Endothelial cell of umbilical vein (primary cell): ENCODE data around the gene DLEC1. TPM values are rescaled to one million over a fixed set of nuclear protein-coding genes. Genes with fewer than 3 reads are reported as not detected.
"Not testable (repeated sequence)": the region's sequence is repeated elsewhere in the genome, so short reads cannot be mapped to it uniquely, and the experiment has no call there.

Experiments
- BruUV-seq: library from RNA; stranded (reverse); fragments of 400-500 nt; replicated peaks from 2 replicates; lab custom pipeline; 2021; lab: Mats Ljungman, UMichigan
- CTCF ChIA-PET: fragments of 300-600, 350-600 bp; sonication (Branson Sonifier 250); formaldehyde crosslinking; loops from one replicate; lab custom pipeline; 2021; ENCODE audit warnings: antibody characterized with exemption, inconsistent platforms; lab: Charles Lee
- POLR2A ChIA-PET: fragments of 300-600, 350-600 bp; sonication (Branson Sonifier 250); formaldehyde crosslinking; loops from one replicate; lab custom pipeline; 2021; ENCODE audit warnings: antibody characterized with exemption, inconsistent platforms; lab: Charles Lee
- DNase-seq: peaks from one replicate; pipeline ENCODE4 v3.0.0-alpha.2; 2011; ENCODE audit warnings: low read depth, low spot score
- FAIRE-seq: peaks from 2 replicates; lab custom pipeline; 2011; peaks lifted over from hg19 to GRCh38; lab: Jason Lieb, UNC
- H2AFZ ChIP-seq: 2 replicates; pipeline ENCODE4 v1.6.0; 2012; ENCODE audit warnings: low read depth, low read length, control low read depth, inconsistent platforms
- H3K27ac ChIP-seq: 2 replicates; pipeline ENCODE4 v1.5.1; 2011; ENCODE audit warnings: low read depth, mild to moderate bottlenecking, control low read depth, low read length, moderate library complexity; ENCODE audit not compliant: insufficient read depth
- H3K27me3 ChIP-seq, 2 experiments: 2 replicates each; pipeline versions ENCODE4 v1.6.0 to v1.6.1; 2011; ENCODE audit warnings: low read length in 2 of 2, mixed read lengths in 1 of 2; ENCODE audit not compliant: control insufficient read depth in 2 of 2, insufficient read depth in 2 of 2
- H3K36me3 ChIP-seq, 2 experiments: 2 replicates in 1 of 2; 3 replicates in 1 of 2; pipeline ENCODE4 v1.5.1; 2011; ENCODE audit warnings: low read length in 2 of 2, mild to moderate bottlenecking in 1 of 2, moderate library complexity in 1 of 2; ENCODE audit not compliant: control insufficient read depth in 2 of 2, insufficient read depth in 2 of 2; ENCODE audit errors: extremely low read depth in 1 of 2
- H3K4me1 ChIP-seq: 3 replicates; pipeline ENCODE4 v1.5.1; 2011; ENCODE audit warnings: mild to moderate bottlenecking, low read length; ENCODE audit not compliant: control insufficient read depth, insufficient read depth; ENCODE audit errors: extremely low read depth
- H3K4me2 ChIP-seq: 2 replicates; pipeline ENCODE4 v1.6.1; 2011; ENCODE audit warnings: low read length, control low read depth, mixed read lengths; ENCODE audit not compliant: insufficient read depth
- H3K4me3 ChIP-seq, 3 experiments: fragments of 200-600 bp in 1 of 3; sonication (generic), shearing (Covaris generic) in 1 of 3; replicated peaks in 1 of 3; 2 replicates each; pipeline ENCODE4 v1.5.1; 2011 to 2016; ENCODE audit warnings: control low read depth in 3 of 3, low read length in 3 of 3, mild to moderate bottlenecking in 2 of 3, inconsistent platforms in 1 of 3, low read depth in 1 of 3, moderate library complexity in 1 of 3; ENCODE audit not compliant: insufficient read depth in 1 of 3
- H3K79me2 ChIP-seq: 2 replicates; pipeline ENCODE4 v1.6.0; 2012; ENCODE audit warnings: low read length, inconsistent platforms; ENCODE audit not compliant: control insufficient read depth, insufficient read depth
- H3K9ac ChIP-seq: replicated peaks from 2 replicates; pipeline ENCODE3; 2011; ENCODE audit warnings: low read length, control low read depth; ENCODE audit not compliant: insufficient read depth; ENCODE audit errors: extremely low read depth
- H3K9me1 ChIP-seq: replicated peaks from 3 replicates; pipeline ENCODE4 v1.6.0; 2011; ENCODE audit warnings: mild to moderate bottlenecking, low read length; ENCODE audit not compliant: control insufficient read depth, insufficient read depth; ENCODE audit errors: extremely low read depth
- H3K9me3 ChIP-seq: replicated peaks from 2 replicates; pipeline ENCODE4 v1.5.1; 2012; ENCODE audit warnings: low read length, inconsistent platforms; ENCODE audit not compliant: control insufficient read depth, insufficient read depth
- H4K20me1 ChIP-seq: replicated peaks from 2 replicates; pipeline ENCODE3; 2011; ENCODE audit warnings: mild to moderate bottlenecking, low read length; ENCODE audit not compliant: control insufficient read depth, insufficient read depth; ENCODE audit errors: extremely low read depth
- EZH2 ChIP-seq: IDR thresholded peaks from 2 replicates; pipeline ENCODE4 v1.6.1; 2012; ENCODE audit warnings: borderline replicate concordance, low read depth, mild to moderate bottlenecking, moderate library complexity, low read length, inconsistent platforms; ENCODE audit not compliant: severe bottlenecking
- FOS ChIP-seq: IDR thresholded peaks from 2 replicates; pipeline ENCODE4 v1.6.1; 2011; ENCODE audit warnings: mild to moderate bottlenecking, low read length, moderate library complexity, borderline replicate concordance; ENCODE audit not compliant: insufficient read depth
- GATA2 ChIP-seq: IDR thresholded peaks from 2 replicates; pipeline ENCODE4 v1.7.0; 2011; ENCODE audit warnings: low read depth, mild to moderate bottlenecking, moderate library complexity, mixed read lengths, low read length; ENCODE audit not compliant: insufficient read length, insufficient read depth
- JUN ChIP-seq: IDR thresholded peaks from 2 replicates; pipeline ENCODE4 v1.6.1; 2011; ENCODE audit warnings: borderline replicate concordance, low read depth; ENCODE audit not compliant: insufficient read length, insufficient read depth
- MYC ChIP-seq: IDR thresholded peaks from one replicate; pipeline ENCODE4 v1.6.1; 2011; ENCODE audit warnings: mild to moderate bottlenecking, low read depth, low read length
- POLR2A ChIP-seq: IDR thresholded peaks from 2 replicates; pipeline ENCODE4 v1.6.1; 2012; ENCODE audit warnings: low read depth, mild to moderate bottlenecking, control low read depth, low read length
- POLR2AphosphoS5 ChIP-seq: IDR thresholded peaks from 2 replicates; pipeline ENCODE4 v1.6.1; 2012; ENCODE audit warnings: low read depth, mild to moderate bottlenecking, control low read depth, low read length, moderate library complexity; ENCODE audit not compliant: insufficient read depth
- dilution Hi-C: fragments of 300-500 bp; cut with MboI; formaldehyde crosslinking; loops from one replicate; pipeline ENCODE4 v1.15.0; 2019; ENCODE audit warnings: low sequenced_read_pairs; ENCODE audit not compliant: extremely low pct_ligation_motif_present
- intact Hi-C: fragments of 100-400 bp; cut with micrococcal nuclease; formaldehyde crosslinking; loops from one replicate; pipeline ENCODE4 v1.10.0; 2022
- polyA plus RNA-seq, 4 experiments: library from polyadenylated mRNA; depleted of rRNA in 3 of 4; stranded (reverse) in 3 of 4; unstranded in 1 of 4; fragments of >200 nt; gene quantifications; 2 replicates each; pipeline versions ENCODE4 v1.2.1 to v1.2.3, GENCODE V29; 2011 to 2012; ENCODE audit warnings: missing spikeins in 1 of 4
- total RNA-seq: library from RNA; stranded (reverse); gene quantifications from 2 replicates; pipeline ENCODE4 v1.2.3, GENCODE V29; 2021
- TF ChIP-seq, protein P1 (sequence below): IDR thresholded peaks from 2 replicates; pipeline ENCODE4 v1.6.1; 2011; ENCODE audit not compliant: insufficient read depth, insufficient read length
- TF ChIP-seq, protein P2 (sequence below), 2 donors: IDR thresholded peaks; 1 replicate in 1 of 2; 2 replicates in 1 of 2; pipeline ENCODE4 v1.5.1; 2011; ENCODE audit warnings: low read length in 2 of 2, mild to moderate bottlenecking in 2 of 2, moderate library complexity in 2 of 2, control low read depth in 1 of 2, inconsistent platforms in 1 of 2, low read depth in 1 of 2; ENCODE audit not compliant: insufficient read depth in 1 of 2; ENCODE audit errors: extremely low read depth in 1 of 2

The DLEC1 gene
- total and polyA plus RNA-seq, 2 donors (not counting 3 experiments of a cell fraction or from before 2014, with no cell fraction given) = not detected

DNA sequence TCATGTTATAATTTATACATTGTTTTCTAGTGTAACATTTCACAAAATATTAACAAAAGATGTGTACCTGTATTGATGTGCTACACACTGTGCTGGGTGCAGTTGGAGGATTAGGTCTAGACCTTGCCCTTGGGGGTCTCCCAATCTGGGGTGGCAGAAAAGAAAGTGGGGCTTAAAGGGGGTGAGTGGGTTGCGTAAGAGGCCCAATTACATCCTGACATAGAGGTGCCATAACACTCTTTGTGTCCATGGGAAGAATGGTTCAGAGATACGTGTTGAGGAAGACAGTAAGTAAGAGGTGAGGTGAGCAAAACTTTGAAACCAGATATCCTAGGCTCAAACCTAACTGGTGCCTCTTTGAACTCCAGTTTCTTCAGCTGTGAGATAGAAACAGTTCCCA, 31.0 kb downstream of the DLEC1 start:
- no peak overlapping the region for H3K4me3 ChIP-seq
- H4K20me1 ChIP-seq = no peaks in the 10 kb centered on the region
- no peak overlapping the region for H2AFZ ChIP-seq
- no peak overlapping the region for H3K9ac ChIP-seq
- ChIA-PET POLR2A (no interaction called here), CTCF (no interaction called here)
- BruUV-seq = no TSS peak
- H3K36me3 ChIP-seq = no peaks in the 10 kb centered on the region
- FAIRE-seq (no peak), DNase-seq (no peak)
- no peak for TF ChIP-seq GATA2
- TF ChIP-seq POLR2A = no peak
- no peak for TF ChIP-seq MYC
- TF ChIP-seq, protein P1, sequence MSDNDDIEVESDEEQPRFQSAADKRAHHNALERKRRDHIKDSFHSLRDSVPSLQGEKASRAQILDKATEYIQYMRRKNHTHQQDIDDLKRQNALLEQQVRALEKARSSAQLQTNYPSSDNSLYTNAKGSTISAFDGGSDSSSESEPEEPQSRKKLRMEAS = no peak
- no peak for TF ChIP-seq POLR2AphosphoS5
- no peak for TF ChIP-seq FOS
- TF ChIP-seq, protein P2, sequence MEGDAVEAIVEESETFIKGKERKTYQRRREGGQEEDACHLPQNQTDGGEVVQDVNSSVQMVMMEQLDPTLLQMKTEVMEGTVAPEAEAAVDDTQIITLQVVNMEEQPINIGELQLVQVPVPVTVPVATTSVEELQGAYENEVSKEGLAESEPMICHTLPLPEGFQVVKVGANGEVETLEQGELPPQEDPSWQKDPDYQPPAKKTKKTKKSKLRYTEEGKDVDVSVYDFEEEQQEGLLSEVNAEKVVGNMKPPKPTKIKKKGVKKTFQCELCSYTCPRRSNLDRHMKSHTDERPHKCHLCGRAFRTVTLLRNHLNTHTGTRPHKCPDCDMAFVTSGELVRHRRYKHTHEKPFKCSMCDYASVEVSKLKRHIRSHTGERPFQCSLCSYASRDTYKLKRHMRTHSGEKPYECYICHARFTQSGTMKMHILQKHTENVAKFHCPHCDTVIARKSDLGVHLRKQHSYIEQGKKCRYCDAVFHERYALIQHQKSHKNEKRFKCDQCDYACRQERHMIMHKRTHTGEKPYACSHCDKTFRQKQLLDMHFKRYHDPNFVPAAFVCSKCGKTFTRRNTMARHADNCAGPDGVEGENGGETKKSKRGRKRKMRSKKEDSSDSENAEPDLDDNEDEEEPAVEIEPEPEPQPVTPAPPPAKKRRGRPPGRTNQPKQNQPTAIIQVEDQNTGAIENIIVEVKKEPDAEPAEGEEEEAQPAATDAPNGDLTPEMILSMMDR (IDR thresholded peaks at IDR 0.05; ENCODE audit: extremely low read depth in 1 of 2, insufficient read depth in 1 of 2, low read depth in 1 of 2, low read length in 2 of 2) = no peak
- no peak for TF ChIP-seq EZH2
- TF ChIP-seq JUN = no peak
- H3K4me1 ChIP-seq = no peaks in the 10 kb centered on the region
- no peaks in the 10 kb centered on the region for H3K9me3 ChIP-seq
- no peak overlapping the region for H3K4me2 ChIP-seq
- dilution Hi-C loops (no loop called here), intact Hi-C loops (no loop called here)
- H3K27ac ChIP-seq = no peak overlapping the region
- H3K27me3 ChIP-seq = peaks cover 0 to 2% of the 10 kb centered on the region in 2 experiments
- no peaks in the 10 kb centered on the region for H3K79me2 ChIP-seq
- H3K9me1 ChIP-seq = no peaks in the 10 kb centered on the region

DNA sequence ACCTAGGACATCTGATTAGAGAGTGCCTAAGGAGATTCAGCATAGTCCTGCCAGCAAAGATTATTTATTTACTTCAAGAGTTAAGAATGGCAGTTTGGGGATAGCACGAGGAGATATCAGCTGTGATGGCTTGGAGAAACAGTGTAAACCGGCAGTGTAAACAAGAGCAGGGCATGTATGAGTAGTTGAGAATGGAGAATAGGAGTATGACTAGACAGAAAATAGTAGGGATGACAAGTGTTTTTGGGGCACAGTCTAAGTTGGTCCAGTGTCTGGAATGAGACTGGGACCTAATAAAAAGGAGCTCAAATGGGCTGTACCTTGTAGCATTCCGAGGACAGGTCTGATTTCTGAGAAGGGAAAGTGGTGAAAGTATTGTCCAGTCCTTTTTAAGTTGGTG, 38.1 kb downstream of the DLEC1 start:
- H3K9me3 ChIP-seq, H3K27me3 ChIP-seq, H3K27ac ChIP-seq, H3K79me2 ChIP-seq, H3K9me1 ChIP-seq, H4K20me1 ChIP-seq, H3K4me2 ChIP-seq, H3K4me1 ChIP-seq, H3K4me3 ChIP-seq, H2AFZ ChIP-seq, dilution Hi-C loops, H3K36me3 ChIP-seq, DNase-seq, H3K9ac ChIP-seq, BruUV-seq, FAIRE-seq, CTCF ChIA-PET, POLR2A ChIA-PET, intact Hi-C loops: not testable (repeated sequence)

DNA sequence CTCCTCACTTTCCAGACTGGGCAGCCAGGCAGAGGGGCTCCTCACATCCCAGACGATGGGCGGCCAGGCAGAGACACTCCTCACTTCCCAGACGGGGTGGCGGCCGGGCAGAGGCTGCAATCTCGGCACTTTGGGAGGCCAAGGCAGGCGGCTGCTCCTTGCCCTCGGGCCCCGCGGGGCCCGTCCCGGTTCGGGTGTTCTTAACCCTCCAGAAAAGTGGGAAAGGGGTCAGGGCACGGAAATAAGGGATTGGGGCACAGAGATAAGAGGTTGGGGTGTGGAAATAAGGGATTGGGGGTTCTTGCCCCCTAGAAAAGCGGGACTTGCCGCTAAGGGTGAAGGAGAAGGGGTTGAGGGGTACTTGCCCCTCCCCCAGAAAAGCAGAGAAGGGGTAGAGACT, 43.3 kb downstream of the DLEC1 start:
- intact Hi-C loops, H3K36me3 ChIP-seq, H3K27me3 ChIP-seq, BruUV-seq, H3K4me2 ChIP-seq, H3K79me2 ChIP-seq, H3K9me3 ChIP-seq, H3K9ac ChIP-seq, POLR2A ChIA-PET, DNase-seq, FAIRE-seq, dilution Hi-C loops, H4K20me1 ChIP-seq, H3K4me3 ChIP-seq, H3K27ac ChIP-seq, CTCF ChIA-PET, H2AFZ ChIP-seq, H3K9me1 ChIP-seq, H3K4me1 ChIP-seq: not testable (repeated sequence)
